SU-DHL-6 (cell line): Measurements from ENCODE around the gene CLCN6.

Source experiments
- H2AFZ ChIP-seq: fragments of 200-600 bp; sonication (generic); 2 replicates; pipeline ENCODE4 v1.6.1; 2014; ENCODE audit warnings: low read depth, mild to moderate bottlenecking, moderate library complexity, mixed read lengths, antibody characterized with exemption, low read length; ENCODE audit not compliant: severe bottlenecking
- H3F3A ChIP-seq: fragments of 200-600 bp; shearing (Covaris generic); 2 replicates; pipeline ENCODE4 v1.6.0; 2016; ENCODE audit warnings: antibody characterized with exemption, mild to moderate bottlenecking; ENCODE audit not compliant: insufficient read depth
- H3K27ac ChIP-seq: fragments of 200-600 bp; sonication (generic); 2 replicates; pipeline ENCODE4 v1.5.1; 2016; ENCODE audit warnings: low read depth, mild to moderate bottlenecking, low read length, moderate library complexity, mixed read lengths
- H3K27me3 ChIP-seq: fragments of 200-600 bp; sonication (generic), shearing (Covaris generic); 2 replicates; pipeline ENCODE4 v1.6.0; 2014; ENCODE audit warnings: mild to moderate bottlenecking, low read length
- H3K36me3 ChIP-seq: fragments of 200-600 bp; sonication (generic); 2 replicates; pipeline ENCODE4 v1.6.1; 2014; ENCODE audit warnings: mild to moderate bottlenecking, low read length, mixed read lengths
- H3K4me2 ChIP-seq: fragments of 300-600, 200-600 bp; shearing (Covaris generic), sonication (generic); 2 replicates; pipeline ENCODE4 v1.6.0; 2014; ENCODE audit warnings: low read length, low read depth, mild to moderate bottlenecking; ENCODE audit not compliant: poor library complexity, severe bottlenecking
- H3K4me3 ChIP-seq: fragments of 200-600 bp; sonication (generic); 2 replicates; pipeline ENCODE4 v1.5.1; 2014; ENCODE audit warnings: antibody characterized with exemption, low read length, mild to moderate bottlenecking, mixed read lengths; ENCODE audit not compliant: insufficient read depth, poor library complexity, severe bottlenecking
- H3K79me2 ChIP-seq: fragments of 200-600 bp; sonication (generic); 2 replicates; pipeline ENCODE4 v1.6.1; 2014; ENCODE audit warnings: mild to moderate bottlenecking, low read length, moderate library complexity; ENCODE audit not compliant: insufficient read depth
- H3K9ac ChIP-seq: fragments of 200-600 bp; sonication (generic); 2 replicates; pipeline ENCODE4 v1.7.0; 2014; ENCODE audit warnings: mild to moderate bottlenecking, low read length
- H3K9me2 ChIP-seq: fragments of 200-600 bp; sonication (generic); replicated peaks from 2 replicates; pipeline ENCODE4 v1.6.1; 2014; ENCODE audit warnings: low read length; ENCODE audit not compliant: insufficient read depth
- H3K9me3 ChIP-seq: fragments of 200-600 bp; sonication (generic); 2 replicates; pipeline ENCODE4 v1.6.1; 2014; ENCODE audit warnings: low read length, mixed read lengths; ENCODE audit not compliant: insufficient read depth
- H4K20me1 ChIP-seq: fragments of 200-600 bp; sonication (generic); 2 replicates; pipeline ENCODE4 v1.6.1; 2014; ENCODE audit warnings: low read depth, mild to moderate bottlenecking, antibody characterized with exemption, low read length, moderate library complexity, mixed read lengths
- CTCF ChIP-seq: fragments of 200-600 bp; sonication (generic); IDR thresholded peaks from one replicate; pipeline ENCODE4 v1.5.1; 2017; ENCODE audit warnings: antibody characterized with exemption, mild to moderate bottlenecking, low read length, moderate library complexity; ENCODE audit not compliant: insufficient read depth, poor library complexity, severe bottlenecking
- EZH2phosphoT487 ChIP-seq: fragments of 200-600 bp; sonication (generic), shearing (Covaris generic); conservative IDR thresholded peaks from 2 replicates; pipeline ENCODE4 v1.6.1; 2018; ENCODE audit warnings: mild to moderate bottlenecking, antibody characterized with exemption, low read length, moderate library complexity, mixed read lengths

CLCN6 gene

DNA sequence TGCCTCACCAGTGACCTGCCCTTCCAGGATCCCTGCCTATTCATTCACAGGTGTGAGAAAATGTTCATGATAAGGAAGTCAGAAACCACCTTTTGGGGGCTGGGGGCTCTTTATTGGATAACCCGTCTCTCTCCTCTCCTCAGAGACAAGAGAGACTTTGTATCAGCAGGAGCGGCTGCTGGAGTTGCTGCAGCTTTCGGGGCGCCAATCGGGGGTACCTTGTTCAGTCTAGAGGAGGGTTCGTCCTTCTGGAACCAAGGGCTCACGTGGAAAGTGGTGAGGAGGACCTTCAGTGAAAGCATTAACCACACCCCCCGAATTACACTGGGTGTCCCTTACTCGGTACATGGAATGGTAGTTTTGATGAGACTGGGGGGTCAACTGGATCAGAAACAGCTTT lies 21.0 kb downstream of the CLCN6 start:
- Histone ChIP-seq H4K20me1 (no peaks in the 10 kb centered on the region), H3K27me3 (no peaks in the 10 kb centered on the region), H3K9me3 (no peaks in the 10 kb centered on the region), H3F3A (no peaks in the 10 kb centered on the region), H3K9me2 (no peaks in the 10 kb centered on the region), H3K9ac (no peak overlapping the region), H3K27ac (no peak overlapping the region), H3K4me3 (no peak overlapping the region), H3K4me2 (no peak overlapping the region), H2AFZ (no peak overlapping the region), H3K36me3 (peaks cover 4% of the 10 kb centered on the region; the same call in 1 of the 2 replicates), H3K79me2 (no peaks in the 10 kb centered on the region)
- TF ChIP-seq EZH2phosphoT487 (no peak), CTCF (no peak)

DNA sequence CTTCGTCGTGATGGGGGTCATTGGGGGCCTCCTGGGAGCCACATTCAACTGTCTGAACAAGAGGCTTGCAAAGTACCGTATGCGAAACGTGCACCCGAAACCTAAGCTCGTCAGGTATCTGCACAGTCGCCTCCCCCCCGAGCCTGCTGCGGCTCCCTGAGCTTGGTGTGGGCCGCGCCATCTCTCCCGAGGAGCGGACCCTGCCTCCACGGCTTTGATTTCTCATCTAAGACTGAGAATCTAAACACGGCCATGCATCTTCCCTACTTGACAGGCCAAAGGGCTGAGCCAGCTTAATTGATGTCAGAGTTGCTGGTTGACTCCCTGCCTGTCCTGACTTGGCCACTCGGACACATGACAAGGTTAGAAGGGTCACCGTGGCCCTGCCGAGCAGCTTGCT lies 22.5 kb downstream of the CLCN6 start:
- Histone ChIP-seq H3K27ac (no peak overlapping the region), H3K9ac (no peak overlapping the region), H2AFZ (no peak overlapping the region), H3K9me3 (no peaks in the 10 kb centered on the region), H3K36me3 (peaks cover 4% of the 10 kb centered on the region; the same call in 1 of the 2 replicates), H3F3A (no peaks in the 10 kb centered on the region), H3K9me2 (no peaks in the 10 kb centered on the region), H3K4me3 (no peak overlapping the region), H3K27me3 (no peaks in the 10 kb centered on the region), H3K79me2 (no peaks in the 10 kb centered on the region), H4K20me1 (no peaks in the 10 kb centered on the region), H3K4me2 (no peak overlapping the region)
- TF ChIP-seq EZH2phosphoT487 (no peak), CTCF (no peak)

DNA sequence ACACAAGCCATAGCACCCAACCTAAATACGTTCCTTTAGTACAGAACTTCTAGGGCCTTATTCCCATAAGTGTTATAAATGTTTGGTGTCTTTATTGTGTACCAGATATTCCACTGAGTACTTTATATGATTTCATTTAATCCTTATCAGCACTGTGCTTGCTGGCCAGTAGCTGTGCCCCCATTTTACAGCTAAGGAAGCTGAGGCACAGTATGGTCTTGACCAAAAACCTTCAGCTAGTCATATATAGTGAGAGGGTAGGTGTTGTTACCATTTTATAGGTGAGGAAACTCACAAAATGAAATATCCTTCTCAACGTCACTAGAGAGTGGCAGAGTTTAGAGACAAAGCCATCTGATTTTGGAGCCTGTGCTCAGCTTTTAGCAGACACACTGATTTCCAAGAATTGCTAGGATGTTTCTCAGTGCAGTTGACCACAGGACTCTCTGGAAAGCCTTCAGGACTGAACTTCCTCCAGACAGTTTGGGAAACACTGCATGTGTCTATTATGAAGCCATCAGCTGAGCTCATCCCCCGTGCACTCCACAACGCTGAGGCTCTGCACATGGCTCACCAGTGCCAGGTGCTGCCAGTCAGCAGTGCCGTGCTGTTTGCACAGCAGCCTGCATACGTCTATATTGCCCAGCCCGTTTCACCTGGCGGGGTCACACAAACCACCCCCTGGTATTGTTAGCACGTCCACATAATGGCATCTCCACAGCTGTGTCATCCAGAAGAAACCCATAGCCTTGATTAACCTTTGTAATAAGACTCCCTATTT lies 26.1 kb downstream of the CLCN6 start:
- H3K27ac ChIP-seq: no peak overlapping the region
- H3K4me2 ChIP-seq: no peak overlapping the region
- no peaks in the 10 kb centered on the region for H3F3A ChIP-seq
- H3K9ac ChIP-seq: no peak overlapping the region
- H2AFZ ChIP-seq: no peak overlapping the region
- no peaks in the 10 kb centered on the region for H3K9me3 ChIP-seq
- H3K9me2 ChIP-seq: no peaks in the 10 kb centered on the region
- no peak overlapping the region for H3K4me3 ChIP-seq
- peaks cover 4% of the 10 kb centered on the region; the same call in 1 of the 2 replicates for H3K36me3 ChIP-seq
- H3K27me3 ChIP-seq: no peaks in the 10 kb centered on the region
- no peaks in the 10 kb centered on the region for H4K20me1 ChIP-seq
- no peaks in the 10 kb centered on the region for H3K79me2 ChIP-seq
- TF ChIP-seq EZH2phosphoT487 (no peak), CTCF (no peak)
